Panc1 (cell line): Measurements from ENCODE around the gene MAGI2.

Source experiments
- CTCF ChIP-seq: fragments of 450-650 bp; IDR thresholded peaks from 2 replicates; pipeline ENCODE4 v1.5.1; 2017; ENCODE audit warnings: mild to moderate bottlenecking
- POLR2AphosphoS5 ChIP-seq: IDR thresholded peaks from 2 replicates; pipeline ENCODE4 v1.6.1; 2012; ENCODE audit warnings: mild to moderate bottlenecking, low read depth, low read length, moderate library complexity
- SIN3A ChIP-seq: IDR thresholded peaks from 2 replicates; pipeline ENCODE4 v1.6.1; 2012; ENCODE audit warnings: low read depth, mild to moderate bottlenecking, low read length, moderate library complexity, borderline replicate concordance; ENCODE audit not compliant: insufficient read depth
- TCF7L2 ChIP-seq: IDR thresholded peaks from 2 replicates; pipeline ENCODE4 v1.6.1; 2011; ENCODE audit warnings: mild to moderate bottlenecking, low read depth, low read length, inconsistent platforms
- TF ChIP-seq, protein P1 (sequence below), 2 experiments: IDR thresholded peaks; 2 replicates each; pipeline ENCODE4 v1.6.1; 2011 to 2012; ENCODE audit warnings: low read depth in 2 of 2, control low read depth in 1 of 2, low read length in 1 of 2, mild to moderate bottlenecking in 1 of 2, moderate library complexity in 1 of 2; ENCODE audit not compliant: insufficient read depth in 1 of 2

DNA sequence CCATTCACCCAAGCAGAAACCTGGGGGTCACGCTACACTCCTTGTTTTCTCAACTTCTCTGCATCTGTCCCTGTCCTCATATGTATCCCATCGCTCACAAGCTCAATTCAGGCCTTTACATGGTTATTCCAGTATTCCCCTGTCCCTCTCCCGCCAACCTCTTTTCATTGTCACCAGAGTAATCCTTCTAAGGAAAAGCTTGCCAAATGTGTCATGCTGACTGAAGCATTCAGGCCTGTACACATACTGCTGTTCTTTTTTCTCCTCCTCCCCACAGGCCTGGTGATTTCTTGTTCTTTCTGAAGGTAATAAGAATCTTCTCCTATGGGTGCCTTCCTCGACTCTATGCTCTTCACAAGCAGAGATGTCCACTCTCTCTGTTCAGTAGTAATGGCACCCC is 1372.7 kb downstream of the MAGI2 start:
- TF ChIP-seq CTCF, result no peak
- TF ChIP-seq POLR2AphosphoS5, result no peak
- TF ChIP-seq TCF7L2, result no peak
- TF ChIP-seq, protein P1, sequence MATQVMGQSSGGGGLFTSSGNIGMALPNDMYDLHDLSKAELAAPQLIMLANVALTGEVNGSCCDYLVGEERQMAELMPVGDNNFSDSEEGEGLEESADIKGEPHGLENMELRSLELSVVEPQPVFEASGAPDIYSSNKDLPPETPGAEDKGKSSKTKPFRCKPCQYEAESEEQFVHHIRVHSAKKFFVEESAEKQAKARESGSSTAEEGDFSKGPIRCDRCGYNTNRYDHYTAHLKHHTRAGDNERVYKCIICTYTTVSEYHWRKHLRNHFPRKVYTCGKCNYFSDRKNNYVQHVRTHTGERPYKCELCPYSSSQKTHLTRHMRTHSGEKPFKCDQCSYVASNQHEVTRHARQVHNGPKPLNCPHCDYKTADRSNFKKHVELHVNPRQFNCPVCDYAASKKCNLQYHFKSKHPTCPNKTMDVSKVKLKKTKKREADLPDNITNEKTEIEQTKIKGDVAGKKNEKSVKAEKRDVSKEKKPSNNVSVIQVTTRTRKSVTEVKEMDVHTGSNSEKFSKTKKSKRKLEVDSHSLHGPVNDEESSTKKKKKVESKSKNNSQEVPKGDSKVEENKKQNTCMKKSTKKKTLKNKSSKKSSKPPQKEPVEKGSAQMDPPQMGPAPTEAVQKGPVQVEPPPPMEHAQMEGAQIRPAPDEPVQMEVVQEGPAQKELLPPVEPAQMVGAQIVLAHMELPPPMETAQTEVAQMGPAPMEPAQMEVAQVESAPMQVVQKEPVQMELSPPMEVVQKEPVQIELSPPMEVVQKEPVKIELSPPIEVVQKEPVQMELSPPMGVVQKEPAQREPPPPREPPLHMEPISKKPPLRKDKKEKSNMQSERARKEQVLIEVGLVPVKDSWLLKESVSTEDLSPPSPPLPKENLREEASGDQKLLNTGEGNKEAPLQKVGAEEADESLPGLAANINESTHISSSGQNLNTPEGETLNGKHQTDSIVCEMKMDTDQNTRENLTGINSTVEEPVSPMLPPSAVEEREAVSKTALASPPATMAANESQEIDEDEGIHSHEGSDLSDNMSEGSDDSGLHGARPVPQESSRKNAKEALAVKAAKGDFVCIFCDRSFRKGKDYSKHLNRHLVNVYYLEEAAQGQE (IDR thresholded peaks at IDR 0.05; ENCODE audit: insufficient read depth in 1 of 2, low read depth in 2 of 2, low read length in 1 of 2), result no peak
- TF ChIP-seq SIN3A, result no peak
